Hematopoietic multipotent progenitor cell treated with erythropoietin and hydrocortisone succinate and interleukin-3 and kit ligand, for 15 days (in vitro differentiated cells): ENCODE results near the gene PCSK4.

Experiments
- DNase-seq: peaks from one replicate; pipeline ENCODE4 v3.0.0-alpha.2; 2015; ENCODE audit warnings: low spot score

PCSK4 gene

GRCh38 chr19:1470305-1471009 lies 19.7 kb downstream of the PCSK4 start:
- DNase-seq, result no peak

- no peak for DNase-seq
Measured at GRCh38 chr19:1470055-1470304, 20.2 kb downstream of the PCSK4 start.

GRCh38 chr19:1469255-1470054 lies 20.7 kb downstream of the PCSK4 start:
- no peak for DNase-seq

- DNase-seq, result no peak
Measured at GRCh38 chr19:1468821-1469254, 21.3 kb downstream of the PCSK4 start.

GRCh38 chr19:1468274-1468820 lies 21.8 kb downstream of the PCSK4 start:
- DNase-seq, result no peak

GRCh38 chr19:1467490-1468273 lies 22.5 kb downstream of the PCSK4 start:
- no peak for DNase-seq

GRCh38 chr19:1467215-1467489 lies 23.0 kb downstream of the PCSK4 start:
- no peak for DNase-seq

- no peak for DNase-seq
Measured at GRCh38 chr19:1466461-1467214, 23.5 kb downstream of the PCSK4 start.

- no peak for DNase-seq
Measured at GRCh38 chr19:1466018-1466460, 24.1 kb downstream of the PCSK4 start.

- DNase-seq, result no peak
Measured at GRCh38 chr19:1465191-1466016, 24.7 kb downstream of the PCSK4 start.

GRCh38 chr19:1461862-1462261 lies 28.3 kb downstream of the PCSK4 start:
- no peak for DNase-seq

- no peak for DNase-seq
Measured at GRCh38 chr19:1460033-1460995, 29.8 kb downstream of the PCSK4 start.

GRCh38 chr19:1459479-1459878 lies 30.7 kb downstream of the PCSK4 start:
- DNase-seq, result no peak

- DNase-seq, result no peak
Measured at GRCh38 chr19:1457892-1458291, 32.3 kb downstream of the PCSK4 start.

GRCh38 chr19:1457031-1457739 lies 33.0 kb downstream of the PCSK4 start:
- DNase-seq, result no peak

- DNase-seq, result no peak
Measured at GRCh38 chr19:1456121-1456900, 33.8 kb downstream of the PCSK4 start.

GRCh38 chr19:1455336-1456120 lies 34.6 kb downstream of the PCSK4 start:
- peak; percentile 86 for DNase-seq

GRCh38 chr19:1455002-1455335 lies 35.2 kb downstream of the PCSK4 start:
- DNase-seq, result peak; percentile 39
